Measurements from ENCODE around the gene MARCHF2.
"Not testable (repeated sequence)": the region's sequence is repeated elsewhere in the genome, so short reads cannot be mapped to it uniquely, and the experiment has no call there.

MARCHF2 gene

GRCh38 chr19:8367327-8368001 lies 45.6 kb upstream of the MARCHF2 start:
- no peaks in the 10 kb centered on the region for H4K20me1 ChIP-seq (ENCODE audit: insufficient read depth)
- no peak overlapping the region for H3K4me2 ChIP-seq
- H2AFZ ChIP-seq (ENCODE audit: low read depth) = no peak overlapping the region
- no peaks in the 10 kb centered on the region for H3K36me3 ChIP-seq (ENCODE audit: insufficient read depth)
- no peaks in the 10 kb centered on the region for H3K4me1 ChIP-seq (ENCODE audit: low read depth, poor library complexity, severe bottlenecking)
- H3K4me3 ChIP-seq (IDR thresholded peaks at IDR 0.05; ENCODE audit: insufficient read depth, low read depth, low read length) = no peak overlapping the region
- no peak overlapping the region for H3K9ac ChIP-seq
- no peak for TF ChIP-seq CTCF (conservative IDR thresholded peaks at IDR 0.05; ENCODE audit: low read depth, low read length)
- no peaks in the 10 kb centered on the region for H3K27me3 ChIP-seq (ENCODE audit: insufficient read depth, low read depth)
- no peaks in the 10 kb centered on the region for H3K79me2 ChIP-seq (ENCODE audit: insufficient read depth, low read depth)
- no peak overlapping the region for H3K27ac ChIP-seq

DNA sequence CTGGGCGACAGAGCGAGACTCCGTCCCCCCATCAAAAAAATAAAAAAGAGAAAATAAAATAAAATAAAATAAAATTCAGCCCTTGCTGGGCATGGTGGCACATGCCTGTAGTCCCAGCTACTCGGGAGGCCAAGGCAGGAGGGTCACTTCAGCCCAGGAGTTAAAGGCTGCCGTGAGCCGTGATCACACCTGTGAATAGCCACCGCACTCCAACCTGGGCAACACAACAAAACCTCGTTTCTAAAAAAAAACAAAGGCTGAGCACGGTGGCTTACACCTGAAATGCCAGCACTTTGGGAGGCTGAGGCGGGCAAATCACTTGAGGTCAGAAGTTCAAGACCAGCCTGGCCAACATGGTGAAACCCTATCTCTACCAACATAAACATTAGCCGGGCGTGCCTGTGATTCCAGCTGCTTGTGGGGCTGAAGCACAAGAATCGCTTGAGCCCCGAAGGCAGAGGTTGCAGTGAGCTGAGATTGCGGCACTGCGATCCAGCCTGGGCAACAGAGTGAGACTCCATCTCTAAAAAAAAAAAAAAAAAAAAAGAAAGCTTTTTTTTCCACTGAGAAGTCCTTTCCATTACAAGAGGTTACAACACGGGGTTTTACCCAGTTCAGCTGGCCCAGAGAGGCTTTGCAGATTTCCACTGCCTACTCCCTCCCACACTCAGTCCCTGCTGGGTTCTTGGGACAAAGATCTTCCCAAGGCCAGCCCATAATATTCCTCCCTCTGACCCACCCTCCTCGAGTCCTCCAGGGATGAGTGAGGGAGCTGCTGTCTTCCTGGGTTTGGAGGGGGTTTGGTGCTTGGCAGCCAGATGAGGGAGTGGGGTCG lies 42.7 kb upstream of the MARCHF2 start:
- H3K27ac ChIP-seq = no peak overlapping the region
- no peak overlapping the region for H3K9ac ChIP-seq

DNA sequence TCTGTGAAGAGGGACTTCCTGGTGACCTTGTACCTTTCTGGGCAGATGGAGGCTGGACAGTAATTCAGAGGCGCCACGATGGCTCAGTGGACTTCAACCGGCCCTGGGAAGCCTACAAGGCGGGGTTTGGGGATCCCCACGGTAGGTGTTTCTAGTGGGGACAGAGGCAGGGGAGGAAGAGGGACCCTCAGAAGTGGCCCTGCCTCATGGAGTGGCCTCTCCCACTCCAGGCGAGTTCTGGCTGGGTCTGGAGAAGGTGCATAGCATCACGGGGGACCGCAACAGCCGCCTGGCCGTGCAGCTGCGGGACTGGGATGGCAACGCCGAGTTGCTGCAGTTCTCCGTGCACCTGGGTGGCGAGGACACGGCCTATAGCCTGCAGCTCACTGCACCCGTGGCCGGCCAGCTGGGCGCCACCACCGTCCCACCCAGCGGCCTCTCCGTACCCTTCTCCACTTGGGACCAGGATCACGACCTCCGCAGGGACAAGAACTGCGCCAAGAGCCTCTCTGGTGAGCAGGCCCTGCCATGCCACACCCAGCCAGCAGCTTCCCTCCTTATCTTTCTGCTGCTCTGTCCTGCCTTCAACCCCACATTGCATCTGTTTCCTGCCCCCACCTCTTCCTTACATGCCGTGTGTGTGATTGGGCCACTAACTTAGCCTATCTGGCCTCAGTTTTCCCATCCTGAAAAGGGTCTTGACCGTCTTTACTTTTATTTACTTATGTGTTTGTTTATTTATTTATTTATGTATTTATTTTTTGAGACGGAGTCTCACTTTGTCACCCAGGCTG lies 41.9 kb upstream of the MARCHF2 start:
- Histone ChIP-seq H3K4me2 (no peak overlapping the region), H2AFZ (ENCODE audit: low read depth) (no peak overlapping the region), H3K27me3 (ENCODE audit: insufficient read depth, low read depth) (no peaks in the 10 kb centered on the region), H3K4me3 (IDR thresholded peaks at IDR 0.05; ENCODE audit: insufficient read depth, low read depth, low read length) (no peak overlapping the region), H3K9ac (no peak overlapping the region), H3K4me1 (ENCODE audit: low read depth, poor library complexity, severe bottlenecking) (no peaks in the 10 kb centered on the region), H4K20me1 (ENCODE audit: insufficient read depth) (no peaks in the 10 kb centered on the region), H3K27ac (no peak overlapping the region), H3K79me2 (ENCODE audit: insufficient read depth, low read depth) (no peaks in the 10 kb centered on the region), H3K36me3 (ENCODE audit: insufficient read depth) (no peaks in the 10 kb centered on the region)
- no peak for TF ChIP-seq CTCF (conservative IDR thresholded peaks at IDR 0.05; ENCODE audit: low read depth, low read length)

More for the DNA sequence above, 42.7 kb upstream of the MARCHF2 start:
- no peak overlapping the region for H3K4me2 ChIP-seq
- no peaks in the 10 kb centered on the region for H3K36me3 ChIP-seq (ENCODE audit: insufficient read depth)
- no peaks in the 10 kb centered on the region for H4K20me1 ChIP-seq (ENCODE audit: insufficient read depth)
- H3K4me3 ChIP-seq (IDR thresholded peaks at IDR 0.05; ENCODE audit: insufficient read depth, low read depth, low read length) = no peak overlapping the region
- H3K27me3 ChIP-seq (ENCODE audit: insufficient read depth, low read depth) = no peaks in the 10 kb centered on the region
- no peak for TF ChIP-seq CTCF (conservative IDR thresholded peaks at IDR 0.05; ENCODE audit: low read depth, low read length)
- H2AFZ ChIP-seq (ENCODE audit: low read depth) = no peak overlapping the region
- H3K79me2 ChIP-seq (ENCODE audit: insufficient read depth, low read depth) = no peaks in the 10 kb centered on the region
- no peaks in the 10 kb centered on the region for H3K4me1 ChIP-seq (ENCODE audit: low read depth, poor library complexity, severe bottlenecking)

GRCh38 chr19:8373867-8374813 lies 39.0 kb upstream of the MARCHF2 start:
- H3K79me2 ChIP-seq (ENCODE audit: insufficient read depth, low read depth) = no peaks in the 10 kb centered on the region
- TF ChIP-seq CTCF (conservative IDR thresholded peaks at IDR 0.05; ENCODE audit: low read depth, low read length) = no peak
- no peak overlapping the region for H3K4me3 ChIP-seq (IDR thresholded peaks at IDR 0.05; ENCODE audit: insufficient read depth, low read depth, low read length)
- H3K9ac ChIP-seq = no peak overlapping the region
- no peaks in the 10 kb centered on the region for H3K36me3 ChIP-seq (ENCODE audit: insufficient read depth)
- no peak overlapping the region for H3K4me2 ChIP-seq
- no peaks in the 10 kb centered on the region for H4K20me1 ChIP-seq (ENCODE audit: insufficient read depth)
- H3K4me1 ChIP-seq (ENCODE audit: low read depth, poor library complexity, severe bottlenecking) = no peaks in the 10 kb centered on the region
- no peak overlapping the region for H3K27ac ChIP-seq
- no peaks in the 10 kb centered on the region for H3K27me3 ChIP-seq (ENCODE audit: insufficient read depth, low read depth)
- H2AFZ ChIP-seq (ENCODE audit: low read depth) = no peak overlapping the region

DNA sequence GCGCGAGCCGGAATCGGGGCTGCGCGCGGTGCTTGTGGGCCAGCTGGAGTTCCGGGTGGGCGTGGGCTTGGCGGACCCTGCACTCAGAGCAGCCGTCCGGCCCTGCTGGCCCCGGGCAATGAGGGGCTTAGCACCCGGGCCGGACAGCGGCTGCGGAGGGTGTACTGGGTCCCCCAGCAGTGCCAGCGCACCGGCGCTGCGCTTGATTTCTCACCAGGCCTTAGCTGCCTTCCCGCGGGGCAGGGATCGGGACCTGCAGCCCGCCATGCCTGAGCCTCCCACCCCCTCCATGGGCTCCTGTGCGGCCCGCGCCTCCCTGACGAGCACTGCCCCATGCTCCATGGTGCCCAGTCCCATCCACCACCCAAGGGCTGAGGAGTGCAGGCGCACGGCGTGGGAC lies 37.3 kb upstream of the MARCHF2 start:
- not testable (repeated sequence) for H4K20me1 ChIP-seq (ENCODE audit: insufficient read depth); H3K4me3 ChIP-seq (IDR thresholded peaks at IDR 0.05; ENCODE audit: insufficient read depth, low read depth, low read length); H3K27ac ChIP-seq; H3K36me3 ChIP-seq (ENCODE audit: insufficient read depth); H3K4me2 ChIP-seq; H3K4me1 ChIP-seq (ENCODE audit: low read depth, poor library complexity, severe bottlenecking); H3K9ac ChIP-seq; H3K79me2 ChIP-seq (ENCODE audit: insufficient read depth, low read depth); H2AFZ ChIP-seq (ENCODE audit: low read depth); H3K27me3 ChIP-seq (ENCODE audit: insufficient read depth, low read depth)

Measured in KMS-11 (cell line).